A549 (cell line): ENCODE results near the gene LRRIQ1. TPM values are rescaled to one million over a fixed set of nuclear protein-coding genes. Genes with fewer than 3 reads are reported as not detected.

Experiments
- ATAC-seq, 2 experiments: fragments of 200-7000 bp in 1 of 2; fragments of >200 bp in 1 of 2; cut with Nextera tagmentation in 1 of 2; cut with Tn5 transposase in 1 of 2; 3 replicates each; pipeline versions ENCODE4 v1.8.0 to v1.9.1; 2018 to 2020; ENCODE audit warnings: mild to moderate bottlenecking in 1 of 2, moderate library complexity in 1 of 2
- CTCF ChIA-PET: fragments of 300-600 bp; sonication (Branson Sonifier 250); formaldehyde crosslinking; extraction: SDS; loops from one replicate; lab custom pipeline; 2021; ENCODE audit warnings: antibody characterized with exemption, inconsistent platforms; lab: Yijun Ruan, JAX
- POLR2A ChIA-PET: fragments of 350-600 bp; formaldehyde crosslinking; extraction: SDS; loops from one replicate; lab custom pipeline; 2021; ENCODE audit warnings: antibody characterized with exemption, inconsistent platforms; lab: Yijun Ruan, JAX
- DNase-seq, 2 experiments: peaks; one replicate each; pipeline versions ENCODE4 v3.0.0 to v3.0.0-alpha.2; 2011 to 2016; ENCODE audit warnings: low read depth in 1 of 2, low spot score in 1 of 2
- FAIRE-seq: peaks from 2 replicates; lab custom pipeline; 2011; peaks lifted over from hg19 to GRCh38; lab: Jason Lieb, UNC
- H3K27ac ChIP-seq, 2 experiments: fragments of >200 bp; sonication (Bioruptor Twin); formaldehyde crosslinking; 3 replicates each; pipeline ENCODE4 v1.5.1; 2016 to 2017
- H3K4me1 ChIP-seq: fragments of >200 bp; sonication (Bioruptor Twin); formaldehyde crosslinking; 3 replicates; pipeline ENCODE4 v1.6.1; 2016
- H3K4me2 ChIP-seq: fragments of >200 bp; sonication (Bioruptor Twin); formaldehyde crosslinking; 3 replicates; pipeline ENCODE4 v1.6.1; 2016
- H3K4me3 ChIP-seq: fragments of >200 bp; sonication (Bioruptor Twin); formaldehyde crosslinking; 3 replicates; pipeline ENCODE4 v1.5.1; 2016
- H3K9me3 ChIP-seq: fragments of >200 bp; sonication (Bioruptor Twin); formaldehyde crosslinking; 3 replicates; pipeline ENCODE4 v1.6.1; 2016
- BHLHE40 ChIP-seq: IDR thresholded peaks from 2 replicates; pipeline ENCODE4 v1.6.1; 2012; ENCODE audit warnings: low read depth, low read length, inconsistent platforms
- CEBPB ChIP-seq, 2 experiments: fragments of >200 bp in 1 of 2; sonication (Bioruptor Twin) in 1 of 2; formaldehyde crosslinking in 1 of 2; IDR thresholded peaks; 2 replicates each; pipeline ENCODE4 v1.6.1; 2012 to 2016
- EHMT2 ChIP-seq: fragments of 200-600 bp; sonication (generic); IDR thresholded peaks from 2 replicates; pipeline ENCODE4 v1.6.1; 2016; ENCODE audit warnings: antibody characterized with exemption, low read depth, mild to moderate bottlenecking, moderate library complexity
- EP300 ChIP-seq, 2 experiments: fragments of >200 bp; sonication (Bioruptor Twin); formaldehyde crosslinking; IDR thresholded peaks; 2 replicates in 1 of 2; 3 replicates in 1 of 2; pipeline ENCODE4 v1.6.1; 2016 to 2017
- ESRRA ChIP-seq: fragments of 150-350 bp; IDR thresholded peaks from 2 replicates; pipeline ENCODE4 v1.6.1; 2014; ENCODE audit warnings: mild to moderate bottlenecking, low read length, borderline replicate concordance
- FOSB ChIP-seq: fragments of 250-450 bp; sonication (Bioruptor Pico); IDR thresholded peaks from 2 replicates; pipeline ENCODE4 v1.5.0; 2020; ENCODE audit warnings: mild to moderate bottlenecking, moderate library complexity
- FOSL2 ChIP-seq, 2 experiments: fragments of 450-650 bp in 1 of 2; fragments of >200 bp in 1 of 2; sonication (Bioruptor Twin) in 1 of 2; formaldehyde crosslinking; IDR thresholded peaks; 2 replicates each; pipeline versions ENCODE4 v1.5.0 to v1.6.1; 2016 to 2020; ENCODE audit warnings: mild to moderate bottlenecking in 1 of 2, moderate library complexity in 1 of 2
- HDAC2 ChIP-seq: fragments of 200-600 bp; sonication (generic); IDR thresholded peaks from 2 replicates; pipeline ENCODE4 v1.6.1; 2016
- HEYL ChIP-seq: fragments of 250-450 bp; sonication (Bioruptor Pico); IDR thresholded peaks from 2 replicates; pipeline ENCODE4 v1.8.0; 2021; ENCODE audit warnings: mild to moderate bottlenecking, moderate library complexity
- HOXA7 ChIP-seq: fragments of 250-450 bp; sonication (Bioruptor Pico); IDR thresholded peaks from 2 replicates; pipeline ENCODE4 v1.5.0; 2020; ENCODE audit warnings: mild to moderate bottlenecking, moderate library complexity
- HOXB13 ChIP-seq: fragments of 250-450 bp; sonication (Bioruptor Pico); IDR thresholded peaks from 2 replicates; pipeline ENCODE4 v1.5.0; 2020; ENCODE audit warnings: low read depth, mild to moderate bottlenecking, moderate library complexity
- JUNB ChIP-seq: fragments of >200 bp; sonication (Bioruptor Twin); formaldehyde crosslinking; IDR thresholded peaks from 2 replicates; pipeline ENCODE4 v1.6.1; 2016
- NFE2L2 ChIP-seq: fragments of 150-350 bp; conservative IDR thresholded peaks from 2 replicates; pipeline ENCODE4 v1.6.1; 2014; ENCODE audit warnings: low read length
- POLR2AphosphoS2 ChIP-seq: conservative IDR thresholded peaks from 2 replicates; pipeline ENCODE4 v1.6.1; 2012; ENCODE audit warnings: low read length, improper control_type of control experiment, inconsistent platforms
- RAD21 ChIP-seq, 2 experiments: fragments of >200 bp in 1 of 2; sonication (Bioruptor Twin) in 1 of 2; formaldehyde crosslinking in 1 of 2; IDR thresholded peaks in 1 of 2; conservative IDR thresholded peaks in 1 of 2; 2 replicates in 1 of 2; 3 replicates in 1 of 2; pipeline ENCODE4 v1.6.1; 2012 to 2018; ENCODE audit warnings: inconsistent platforms in 1 of 2
- RFX5 ChIP-seq: fragments of 450-650 bp; IDR thresholded peaks from 2 replicates; pipeline ENCODE4 v1.7.1; 2014; ENCODE audit warnings: antibody characterized with exemption, mild to moderate bottlenecking, moderate library complexity
- RNF2 ChIP-seq: fragments of 200-600 bp; sonication (generic); IDR thresholded peaks from 2 replicates; pipeline ENCODE4 v1.6.1; 2016; ENCODE audit warnings: low read depth, mild to moderate bottlenecking, antibody characterized with exemption, moderate library complexity, borderline replicate concordance
- SMC3 ChIP-seq: fragments of >200 bp; sonication (Bioruptor Twin); formaldehyde crosslinking; IDR thresholded peaks from 3 replicates; pipeline ENCODE4 v1.6.1; 2018; ENCODE audit warnings: inconsistent platforms
- SREBF2 ChIP-seq: fragments of 450-650 bp; IDR thresholded peaks from 2 replicates; pipeline ENCODE4 v1.6.1; 2014; ENCODE audit warnings: mild to moderate bottlenecking, moderate library complexity
- TP53 ChIP-seq: fragments of 250-450 bp; sonication (Bioruptor Pico); IDR thresholded peaks from 2 replicates; pipeline ENCODE4 v1.5.0; 2021; ENCODE audit warnings: mild to moderate bottlenecking, moderate library complexity
- ZC3H11A ChIP-seq: fragments of 450-650 bp; IDR thresholded peaks from 2 replicates; pipeline ENCODE4 v1.6.1; 2014; ENCODE audit warnings: antibody characterized with exemption, mild to moderate bottlenecking
- WGBS: methylation state at CpG from one replicate; pipeline ENCODE4 v1.1.6; 2017; ENCODE audit errors: missing lambda C conversion rate; 5-methylcytosine and 5-hydroxymethylcytosine counted together
- polyA plus RNA-seq, 4 experiments: library from polyadenylated mRNA; depleted of rRNA in 3 of 4; stranded (reverse); fragments of >200 nt; fragmentation: RNase III in 1 of 4; extraction: RNeasy Plus Mini Kit Qiagen cat#74134 plus additional on column Dnase treatment in 1 of 4; gene quantifications; 2 replicates in 3 of 4; 3 replicates in 1 of 4; pipeline ENCODE4 v1.2.3, GENCODE V29; 2011 to 2017
- TF ChIP-seq, protein P1 (sequence below): fragments of 200-600 bp; sonication (generic); IDR thresholded peaks from 2 replicates; pipeline ENCODE4 v1.6.1; 2016; ENCODE audit warnings: antibody characterized with exemption, mild to moderate bottlenecking, moderate library complexity
- TF ChIP-seq, protein P2 (sequence below): fragments of 250-450 bp; sonication (Bioruptor Pico); IDR thresholded peaks from 2 replicates; pipeline ENCODE4 v1.5.0; 2021; ENCODE audit warnings: mild to moderate bottlenecking, moderate library complexity, borderline replicate concordance
- TF ChIP-seq, protein P3 (sequence below): fragments of 250-450 bp; sonication (Bioruptor Pico); IDR thresholded peaks from 2 replicates; pipeline ENCODE4 v1.5.0; 2020; ENCODE audit warnings: low read depth, mild to moderate bottlenecking, moderate library complexity
- TF ChIP-seq, protein P4 (sequence below): fragments of 450-650 bp; IDR thresholded peaks from 2 replicates; pipeline ENCODE4 v1.6.1; 2014; ENCODE audit warnings: antibody characterized with exemption
- TF ChIP-seq, protein P5 (sequence below): IDR thresholded peaks from 2 replicates; pipeline ENCODE4 v1.6.1; 2012; ENCODE audit warnings: low read depth, borderline replicate concordance

Gene LRRIQ1
- polyA plus RNA-seq, 2 of the 4 experiments (the other 2 are of a cell fraction) = 1.4 to 3.7 TPM

DNA sequence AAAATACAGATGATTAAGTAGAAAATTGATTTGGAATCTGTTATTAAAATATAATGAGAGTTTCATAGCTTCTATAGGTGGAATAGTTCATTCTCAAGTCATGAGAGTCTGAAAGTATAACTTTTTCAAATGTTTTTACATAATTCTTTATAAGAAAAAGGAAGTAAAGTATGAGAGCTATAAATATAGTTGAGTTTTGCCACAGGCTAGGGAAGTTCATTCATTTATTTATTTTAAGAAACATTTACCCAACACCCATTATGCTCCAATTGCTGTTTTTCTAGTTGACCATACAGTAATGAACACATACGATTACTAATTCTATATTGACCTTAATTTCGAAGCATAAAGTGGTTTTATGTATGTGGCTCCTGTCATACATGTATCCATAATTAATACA lies 24.8 kb downstream of the LRRIQ1 start:
- Histone ChIP-seq H3K9me3 (no peaks in the 10 kb centered on the region), H3K4me2 (no peak overlapping the region), H3K4me1 (no peaks in the 10 kb centered on the region), H3K27ac (no peak overlapping the region), H3K4me3 (no peak overlapping the region)
- DNase-seq (no peak), ATAC-seq (no peak), FAIRE-seq (no peak)
- POLR2A ChIA-PET = no interaction called here
- CTCF ChIA-PET = no interaction called here
- TF ChIP-seq HDAC2 = no peak
- TF ChIP-seq, protein P1, sequence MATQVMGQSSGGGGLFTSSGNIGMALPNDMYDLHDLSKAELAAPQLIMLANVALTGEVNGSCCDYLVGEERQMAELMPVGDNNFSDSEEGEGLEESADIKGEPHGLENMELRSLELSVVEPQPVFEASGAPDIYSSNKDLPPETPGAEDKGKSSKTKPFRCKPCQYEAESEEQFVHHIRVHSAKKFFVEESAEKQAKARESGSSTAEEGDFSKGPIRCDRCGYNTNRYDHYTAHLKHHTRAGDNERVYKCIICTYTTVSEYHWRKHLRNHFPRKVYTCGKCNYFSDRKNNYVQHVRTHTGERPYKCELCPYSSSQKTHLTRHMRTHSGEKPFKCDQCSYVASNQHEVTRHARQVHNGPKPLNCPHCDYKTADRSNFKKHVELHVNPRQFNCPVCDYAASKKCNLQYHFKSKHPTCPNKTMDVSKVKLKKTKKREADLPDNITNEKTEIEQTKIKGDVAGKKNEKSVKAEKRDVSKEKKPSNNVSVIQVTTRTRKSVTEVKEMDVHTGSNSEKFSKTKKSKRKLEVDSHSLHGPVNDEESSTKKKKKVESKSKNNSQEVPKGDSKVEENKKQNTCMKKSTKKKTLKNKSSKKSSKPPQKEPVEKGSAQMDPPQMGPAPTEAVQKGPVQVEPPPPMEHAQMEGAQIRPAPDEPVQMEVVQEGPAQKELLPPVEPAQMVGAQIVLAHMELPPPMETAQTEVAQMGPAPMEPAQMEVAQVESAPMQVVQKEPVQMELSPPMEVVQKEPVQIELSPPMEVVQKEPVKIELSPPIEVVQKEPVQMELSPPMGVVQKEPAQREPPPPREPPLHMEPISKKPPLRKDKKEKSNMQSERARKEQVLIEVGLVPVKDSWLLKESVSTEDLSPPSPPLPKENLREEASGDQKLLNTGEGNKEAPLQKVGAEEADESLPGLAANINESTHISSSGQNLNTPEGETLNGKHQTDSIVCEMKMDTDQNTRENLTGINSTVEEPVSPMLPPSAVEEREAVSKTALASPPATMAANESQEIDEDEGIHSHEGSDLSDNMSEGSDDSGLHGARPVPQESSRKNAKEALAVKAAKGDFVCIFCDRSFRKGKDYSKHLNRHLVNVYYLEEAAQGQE = no peak
- no peak for TF ChIP-seq SREBF2
- TF ChIP-seq, protein P2, sequence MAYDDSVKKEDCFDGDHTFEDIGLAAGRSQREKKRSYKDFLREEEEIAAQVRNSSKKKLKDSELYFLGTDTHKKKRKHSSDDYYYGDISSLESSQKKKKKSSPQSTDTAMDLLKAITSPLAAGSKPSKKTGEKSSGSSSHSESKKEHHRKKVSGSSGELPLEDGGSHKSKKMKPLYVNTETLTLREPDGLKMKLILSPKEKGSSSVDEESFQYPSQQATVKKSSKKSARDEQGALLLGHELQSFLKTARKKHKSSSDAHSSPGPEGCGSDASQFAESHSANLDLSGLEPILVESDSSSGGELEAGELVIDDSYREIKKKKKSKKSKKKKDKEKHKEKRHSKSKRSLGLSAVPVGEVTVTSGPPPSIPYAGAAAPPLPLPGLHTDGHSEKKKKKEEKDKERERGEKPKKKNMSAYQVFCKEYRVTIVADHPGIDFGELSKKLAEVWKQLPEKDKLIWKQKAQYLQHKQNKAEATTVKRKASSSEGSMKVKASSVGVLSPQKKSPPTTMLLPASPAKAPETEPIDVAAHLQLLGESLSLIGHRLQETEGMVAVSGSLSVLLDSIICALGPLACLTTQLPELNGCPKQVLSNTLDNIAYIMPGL (CRISPR knock-in tag) = no peak
- no peak for TF ChIP-seq JUNB
- TF ChIP-seq FOSB (CRISPR knock-in tag) = no peak
- TF ChIP-seq RAD21 (conservative IDR thresholded peaks at IDR 0.05 in 1 of 2, IDR thresholded peaks at IDR 0.05 in 1 of 2) = no peak
- TF ChIP-seq CEBPB (IDR thresholded peaks at IDR 0.05) = no peak
- TF ChIP-seq HOXB13 (CRISPR knock-in tag) = no peak
- TF ChIP-seq BHLHE40 = no peak
- TF ChIP-seq POLR2AphosphoS2 = no peak
- TF ChIP-seq, protein P3, sequence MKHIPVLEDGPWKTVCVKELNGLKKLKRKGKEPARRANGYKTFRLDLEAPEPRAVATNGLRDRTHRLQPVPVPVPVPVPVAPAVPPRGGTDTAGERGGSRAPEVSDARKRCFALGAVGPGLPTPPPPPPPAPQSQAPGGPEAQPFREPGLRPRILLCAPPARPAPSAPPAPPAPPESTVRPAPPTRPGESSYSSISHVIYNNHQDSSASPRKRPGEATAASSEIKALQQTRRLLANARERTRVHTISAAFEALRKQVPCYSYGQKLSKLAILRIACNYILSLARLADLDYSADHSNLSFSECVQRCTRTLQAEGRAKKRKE (CRISPR knock-in tag) = no peak
- no peak for TF ChIP-seq FOSL2 (IDR thresholded peaks at IDR 0.05)
- no peak for TF ChIP-seq FOSL2 (CRISPR knock-in tag; IDR thresholded peaks at IDR 0.05)
- no peak for TF ChIP-seq ESRRA
- no peak for TF ChIP-seq SMC3
- 33% methylated on average over 2 of the region's 2 CpGs for WGBS

DNA sequence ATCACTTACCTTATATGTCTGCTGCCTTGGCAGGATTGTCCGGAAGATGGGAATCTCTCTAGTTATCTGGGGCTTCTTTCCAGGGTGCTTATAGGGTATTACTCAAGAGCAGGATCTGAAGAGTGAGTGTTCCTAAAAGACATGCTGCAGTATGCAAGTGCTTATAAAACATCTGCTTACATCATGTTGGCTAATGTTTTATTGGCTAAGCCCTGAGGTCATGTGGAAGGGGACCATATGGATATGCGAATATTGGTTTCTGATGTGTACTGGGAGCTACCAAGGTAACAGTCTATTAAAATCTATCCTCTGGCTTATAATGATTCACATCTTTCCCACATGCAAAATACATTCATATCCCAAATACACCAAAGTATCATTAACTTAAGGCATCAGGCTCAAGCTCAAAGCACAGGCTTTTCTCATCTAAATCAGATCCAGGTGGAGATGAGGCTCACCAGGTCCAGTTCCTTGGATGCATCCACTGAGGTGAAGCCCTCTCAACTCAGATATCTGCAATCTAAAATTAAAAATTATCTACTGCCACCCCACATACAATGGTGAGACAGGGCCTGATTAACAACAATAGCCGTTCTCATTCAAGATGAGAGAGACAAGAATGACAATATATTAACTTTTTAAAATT lies 29.8 kb downstream of the LRRIQ1 start:
- Histone ChIP-seq H3K4me3 (no peak overlapping the region), H3K4me2 (no peak overlapping the region), H3K9me3 (no peaks in the 10 kb centered on the region), H3K4me1 (no peaks in the 10 kb centered on the region), H3K27ac (no peak overlapping the region)
- FAIRE-seq (no peak), ATAC-seq (no peak), DNase-seq (no peak)
- POLR2A ChIA-PET = no interaction called here
- TF ChIP-seq RNF2 (no peak), NFE2L2 (no peak), EHMT2 (no peak), EP300 (IDR thresholded peaks at IDR 0.05) (no peak), TP53 (CRISPR knock-in tag) (no peak), RFX5 (no peak), HOXA7 (CRISPR knock-in tag) (no peak), HEYL (no peak), ZC3H11A (no peak)
- TF ChIP-seq, protein P3 (CRISPR knock-in tag) = no peak
- TF ChIP-seq, protein P4, sequence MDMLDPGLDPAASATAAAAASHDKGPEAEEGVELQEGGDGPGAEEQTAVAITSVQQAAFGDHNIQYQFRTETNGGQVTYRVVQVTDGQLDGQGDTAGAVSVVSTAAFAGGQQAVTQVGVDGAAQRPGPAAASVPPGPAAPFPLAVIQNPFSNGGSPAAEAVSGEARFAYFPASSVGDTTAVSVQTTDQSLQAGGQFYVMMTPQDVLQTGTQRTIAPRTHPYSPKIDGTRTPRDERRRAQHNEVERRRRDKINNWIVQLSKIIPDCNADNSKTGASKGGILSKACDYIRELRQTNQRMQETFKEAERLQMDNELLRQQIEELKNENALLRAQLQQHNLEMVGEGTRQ = no peak
- TF ChIP-seq, protein P5, sequence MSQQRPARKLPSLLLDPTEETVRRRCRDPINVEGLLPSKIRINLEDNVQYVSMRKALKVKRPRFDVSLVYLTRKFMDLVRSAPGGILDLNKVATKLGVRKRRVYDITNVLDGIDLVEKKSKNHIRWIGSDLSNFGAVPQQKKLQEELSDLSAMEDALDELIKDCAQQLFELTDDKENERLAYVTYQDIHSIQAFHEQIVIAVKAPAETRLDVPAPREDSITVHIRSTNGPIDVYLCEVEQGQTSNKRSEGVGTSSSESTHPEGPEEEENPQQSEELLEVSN = no peak
- CTCF ChIA-PET = interaction anchor here (1.4 to 1.5 kb wide), 2 partner anchors 9 to 11 kb away, joined by 4 to 5 read pairs; no protein-coding TSS in a partner anchor
- 81% methylated on average over 3 of the region's 3 CpGs for WGBS
